Measurements from ENCODE around the gene LCOR.

GRCh38 chr10:96828609-96829008 is 3.5 kb upstream of the LCOR start:
- TF ChIP-seq YY1 (IDR thresholded peaks at IDR 0.05; ENCODE audit: low read depth), result no peak
- no peak for TF ChIP-seq MAX (IDR thresholded peaks at IDR 0.05)
- no peak for TF ChIP-seq ZBTB7A (IDR thresholded peaks at IDR 0.05; ENCODE audit: low read depth)
- TF ChIP-seq REST (IDR thresholded peaks at IDR 0.05; ENCODE audit: low read depth), result no peak
- TF ChIP-seq RAD21 (IDR thresholded peaks at IDR 0.05; ENCODE audit: low read depth), result no peak
- TF ChIP-seq EP300 (IDR thresholded peaks at IDR 0.05; ENCODE audit: borderline replicate concordance), result no peak
- no peak for TF ChIP-seq TAF1 (IDR thresholded peaks at IDR 0.05; ENCODE audit: low read depth)
- TF ChIP-seq CREB1 (IDR thresholded peaks at IDR 0.05; ENCODE audit: low read depth), result no peak
- TF ChIP-seq TEAD4 (IDR thresholded peaks at IDR 0.05), result no peak
- no peak for TF ChIP-seq CEBPB (IDR thresholded peaks at IDR 0.05)
- no peak for TF ChIP-seq TCF12 (IDR thresholded peaks at IDR 0.05; ENCODE audit: low read depth)
